Activated CD4-positive, alpha-beta memory T cell treated with anti-CD3 and anti-CD28 coated beads for 36 hours (primary cell): ENCODE results near the gene EBPL. TPM values are rescaled to one million over a fixed set of nuclear protein-coding genes. Genes with fewer than 3 reads are reported as not detected.
A peak's percentile ranks its signal among the peaks of the same experiment; 100 is the strongest.

Source experiments
- CTCF ChIA-PET: fragments of 350-600 bp; sonication (Branson Sonifier 250); formaldehyde crosslinking; loops from one replicate; lab custom pipeline; 2021; ENCODE audit warnings: antibody characterized with exemption, inconsistent platforms; lab: Charles Lee
- POLR2A ChIA-PET: fragments of 350-600 bp; sonication (Branson Sonifier 250); formaldehyde crosslinking; loops from one replicate; lab custom pipeline; 2021; ENCODE audit warnings: antibody characterized with exemption; lab: Charles Lee
- DNase-seq: peaks from one replicate; pipeline ENCODE4 v3.0.0-alpha.2; 2020
- H3K27ac Mint-ChIP-seq: one replicate; pipeline ENCODE4 v1.8.0; 2021; ENCODE audit warnings: mixed read lengths
- H3K27me3 Mint-ChIP-seq: one replicate; pipeline ENCODE4 v1.8.0; 2021; ENCODE audit warnings: mixed read lengths
- H3K36me3 Mint-ChIP-seq: one replicate; pipeline ENCODE4 v1.8.0; 2021; ENCODE audit warnings: mixed read lengths
- H3K4me1 Mint-ChIP-seq: one replicate; pipeline ENCODE4 v1.8.0; 2021; ENCODE audit warnings: low read depth, mixed read lengths
- H3K4me3 Mint-ChIP-seq: one replicate; pipeline ENCODE4 v1.8.0; 2021; ENCODE audit warnings: mild to moderate bottlenecking, mixed read lengths
- H3K9me3 Mint-ChIP-seq: one replicate; pipeline ENCODE4 v1.8.0; 2021; ENCODE audit warnings: mixed read lengths
- intact Hi-C: fragments of 100-400 bp; cut with micrococcal nuclease; formaldehyde crosslinking; loops from one replicate; pipeline ENCODE4 v1.15.1; 2023
- total RNA-seq, 2 experiments: library from RNA; stranded (reverse); gene quantifications; one replicate each; pipeline ENCODE4 v1.2.3, GENCODE V29; 2021

Gene EBPL
- total RNA-seq, 2 experiments from 2014 or later = 36.1 to 36.2 TPM

DNA sequence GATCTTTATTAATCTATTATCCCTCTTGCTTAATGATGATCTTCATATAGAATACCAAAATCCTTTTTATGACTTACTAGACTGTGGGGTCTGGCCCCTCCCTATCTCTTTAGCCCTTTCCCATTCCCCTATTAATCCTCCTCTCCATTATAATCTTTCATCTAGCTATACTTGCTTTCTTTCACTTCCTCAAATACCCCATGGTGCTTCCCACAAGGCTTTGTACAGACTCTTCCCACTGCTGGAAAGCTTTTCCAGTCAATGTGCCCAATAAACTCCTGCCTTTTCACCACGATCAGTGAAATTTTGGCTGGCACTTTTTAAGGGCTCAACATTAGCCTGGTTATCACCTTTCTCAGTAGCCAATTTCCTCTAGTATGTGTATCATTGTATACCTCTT lies 3.2 kb upstream of the EBPL start:
- ChIA-PET CTCF (no interaction called here), POLR2A (no interaction called here)
- no peak overlapping the region for H3K27ac Mint-ChIP-seq
- no peak overlapping the region for H3K4me3 Mint-ChIP-seq
- H3K4me1 Mint-ChIP-seq = peaks cover 17% of the 10 kb centered on the region
- no peaks in the 10 kb centered on the region for H3K27me3 Mint-ChIP-seq
- no peaks in the 10 kb centered on the region for H3K9me3 Mint-ChIP-seq
- DNase-seq = no peak
- no peaks in the 10 kb centered on the region for H3K36me3 Mint-ChIP-seq
- intact Hi-C loops = loop anchor here (5.0 kb wide), 2 partner anchors 243 to 252 kb away; partner anchors contain the start of genes CAB39L, SETDB2 and SPRYD7

DNA sequence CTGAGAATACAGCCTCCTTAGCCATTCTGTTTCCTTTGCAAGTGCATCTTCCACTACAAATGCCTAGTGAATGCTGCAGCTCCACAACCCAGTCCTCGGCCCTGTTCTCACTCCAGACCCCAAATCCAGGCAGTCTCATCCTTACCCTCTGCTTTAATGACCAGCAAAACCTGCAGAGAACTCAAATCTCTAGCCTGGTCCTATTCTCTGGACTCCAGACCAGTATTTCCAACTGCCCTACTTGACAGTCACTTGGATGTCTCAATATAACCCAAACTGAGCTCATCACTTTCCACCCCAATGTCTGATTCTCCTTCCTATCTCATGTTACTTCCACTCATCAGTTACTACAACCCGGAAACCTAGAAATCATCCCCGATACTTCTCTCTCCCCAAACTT lies 2.6 kb upstream of the EBPL start:
- no peak overlapping the region for H3K27ac Mint-ChIP-seq
- H3K9me3 Mint-ChIP-seq = no peaks in the 10 kb centered on the region
- DNase-seq = no peak
- H3K36me3 Mint-ChIP-seq = no peaks in the 10 kb centered on the region
- H3K4me1 Mint-ChIP-seq = peaks cover 16% of the 10 kb centered on the region
- H3K27me3 Mint-ChIP-seq = no peaks in the 10 kb centered on the region
- ChIA-PET CTCF (no interaction called here), POLR2A (no interaction called here)
- H3K4me3 Mint-ChIP-seq = no peak overlapping the region
- intact Hi-C loops = loop anchor here (5.0 kb wide), 2 partner anchors 243 to 252 kb away; partner anchors contain the start of genes CAB39L, SETDB2 and SPRYD7

DNA sequence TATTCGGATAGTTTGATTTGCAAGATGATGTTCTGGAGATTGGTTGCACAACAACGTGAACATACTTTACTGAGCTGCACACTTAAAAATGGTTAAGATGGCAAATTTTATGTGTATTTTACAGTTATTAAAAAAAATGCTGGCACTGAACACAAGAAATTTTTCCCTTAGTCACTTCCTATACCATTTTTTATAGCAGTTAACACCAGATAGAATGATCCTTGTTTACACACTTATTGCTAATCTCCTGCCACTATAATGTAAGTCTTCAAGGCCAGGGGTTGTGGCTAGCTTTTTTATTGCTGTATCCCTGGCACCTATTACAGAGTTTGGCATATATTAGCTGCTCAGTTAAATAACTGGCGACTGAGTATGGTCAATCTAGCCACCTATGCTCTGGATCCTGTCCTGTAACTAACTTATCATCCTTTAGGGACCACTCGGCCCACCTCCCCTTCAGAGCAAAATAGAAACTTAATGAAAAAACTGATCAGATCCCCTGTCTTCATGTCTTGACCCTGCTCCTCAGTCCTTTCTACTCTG lies 2.0 kb upstream of the EBPL start:
- intact Hi-C loops = loop anchor here (5.0 kb wide), 2 partner anchors 244 to 251 kb away; partner anchors contain the start of genes CAB39L, SETDB2 and SPRYD7
- no peak overlapping the region for H3K27ac Mint-ChIP-seq
- ChIA-PET CTCF (no interaction called here), POLR2A (no interaction called here)
- no peaks in the 10 kb centered on the region for H3K9me3 Mint-ChIP-seq
- no peak overlapping the region for H3K4me3 Mint-ChIP-seq
- peaks cover 15% of the 10 kb centered on the region for H3K4me1 Mint-ChIP-seq
- DNase-seq = no peak
- H3K36me3 Mint-ChIP-seq = no peaks in the 10 kb centered on the region
- H3K27me3 Mint-ChIP-seq = no peaks in the 10 kb centered on the region

DNA sequence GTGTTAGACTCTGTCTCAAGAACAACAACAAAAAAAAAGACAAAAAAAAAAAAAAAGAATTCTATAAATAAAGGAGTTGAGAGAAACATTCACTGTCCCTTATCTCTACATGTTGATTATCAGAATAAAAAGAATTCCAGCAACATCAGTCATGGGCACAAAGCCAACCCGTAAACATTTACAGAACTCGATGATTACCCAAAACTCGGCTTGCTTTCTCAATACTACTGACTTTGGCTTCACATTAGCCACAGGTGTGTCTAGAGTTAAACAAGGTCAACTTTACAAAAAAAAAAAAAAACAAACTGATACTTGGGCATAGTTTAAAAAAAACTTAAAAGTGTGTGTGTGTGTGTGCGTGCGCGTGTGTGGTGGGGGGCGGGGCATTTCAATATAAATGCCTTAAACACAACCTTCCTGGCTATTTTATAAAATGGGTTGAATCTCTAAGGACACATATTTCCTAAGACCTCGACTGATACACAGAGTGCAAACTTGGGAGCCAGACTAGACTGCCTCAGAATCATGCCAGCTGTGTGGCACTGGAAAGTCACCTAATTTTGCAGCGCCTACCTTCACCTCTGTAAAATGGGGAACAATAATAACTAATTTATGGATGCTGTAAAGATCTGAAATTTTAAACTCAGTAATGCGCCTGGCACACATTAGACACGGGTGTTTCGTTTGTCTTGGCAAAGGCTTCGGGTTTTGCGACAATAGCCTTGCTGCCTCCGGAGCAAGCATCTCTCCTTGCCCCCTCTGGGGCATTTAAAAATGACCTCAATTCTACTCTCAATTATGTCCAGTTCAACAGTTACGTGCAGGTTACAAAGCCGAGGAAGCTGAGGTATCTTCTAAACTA lies 922 bp downstream of the EBPL start:
- peak overlapping the region; percentile 83 for H3K4me3 Mint-ChIP-seq
- ChIA-PET POLR2A (interaction anchor here (0.6 to 2.3 kb wide), 4 partner anchors 102 to 426 kb away, joined by 3 to 24 read pairs (median 3); partner anchors contain the start of gene KPNA3), CTCF (interaction anchor here (1.0 to 1.6 kb wide), 4 partner anchors 20 to 246 kb away, joined by 3 to 5 read pairs (median 4); partner anchors contain the start of genes KPNA3 and SPRYD7)
- DNase-seq = no peak
- peaks cover 15% of the 10 kb centered on the region for H3K4me1 Mint-ChIP-seq
- H3K27ac Mint-ChIP-seq = no peak overlapping the region
- intact Hi-C loops = loop anchor here (5.0 kb wide), 2 partner anchors 247 to 248 kb away; partner anchors contain the start of genes CAB39L, SETDB2 and SPRYD7
- H3K36me3 Mint-ChIP-seq = peaks cover 5% of the 10 kb centered on the region
- no peaks in the 10 kb centered on the region for H3K9me3 Mint-ChIP-seq
- H3K27me3 Mint-ChIP-seq = no peaks in the 10 kb centered on the region

DNA sequence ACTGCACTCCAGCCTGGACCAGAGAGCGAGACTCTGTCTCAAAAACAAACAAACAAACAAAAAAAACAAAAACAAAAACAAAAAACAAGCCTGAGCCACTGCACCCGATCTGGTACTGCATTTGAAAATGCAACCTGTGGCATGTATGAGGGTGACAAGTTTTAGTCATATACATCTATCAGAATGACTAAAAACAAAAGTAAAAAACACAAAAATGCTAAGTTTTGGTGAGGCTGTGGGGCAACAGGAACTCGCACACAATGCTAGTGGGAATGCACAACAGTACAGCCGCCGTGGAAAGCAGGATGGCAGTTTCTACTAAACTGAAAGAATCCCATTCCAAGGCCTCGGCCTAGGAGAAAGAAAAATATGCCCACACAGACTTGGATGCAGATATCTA lies 7.8 kb downstream of the EBPL start:
- Mint-ChIP-seq H3K27ac (no peak overlapping the region), H3K4me1 (peaks cover 26% of the 10 kb centered on the region), H3K4me3 (no peak overlapping the region), H3K9me3 (no peaks in the 10 kb centered on the region), H3K36me3 (peaks cover 10% of the 10 kb centered on the region), H3K27me3 (no peaks in the 10 kb centered on the region)
- intact Hi-C loops = loop anchor here (1.0 to 5.0 kb wide), 2 partner anchors 8 to 164 kb away; partner anchors contain the start of gene EBPL
- ChIA-PET CTCF (no interaction called here), POLR2A (no interaction called here)
- peak; percentile 54 for DNase-seq

DNA sequence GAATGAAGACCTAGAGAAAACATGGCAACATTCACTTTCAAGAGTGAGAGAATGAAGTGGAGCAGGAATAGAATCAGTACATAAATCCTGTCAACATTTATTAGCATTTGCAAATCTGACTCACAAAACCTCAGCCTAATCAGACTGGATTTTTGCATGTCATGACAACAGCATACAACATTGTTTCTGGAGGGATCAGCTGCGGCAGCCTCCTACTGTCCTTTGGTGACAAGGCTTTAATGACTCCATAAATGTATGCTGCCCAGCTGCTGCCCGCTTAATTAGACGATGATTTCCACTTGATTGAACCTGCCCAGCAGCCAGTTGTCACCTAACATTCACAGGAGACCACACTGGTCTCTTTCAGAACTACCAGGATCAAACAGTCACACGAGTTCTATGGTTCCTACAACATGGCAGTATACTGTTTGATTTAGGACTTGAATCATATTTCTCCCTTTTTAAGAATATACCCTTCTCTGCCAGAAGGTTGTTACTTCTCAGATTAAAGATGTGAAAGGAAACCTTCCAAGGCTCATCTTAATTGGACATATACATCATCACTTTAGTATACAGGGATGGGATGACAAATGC lies 9.3 kb downstream of the EBPL start:
- Mint-ChIP-seq H3K4me1 (peaks cover 26% of the 10 kb centered on the region), H3K27ac (no peak overlapping the region), H3K36me3 (peaks cover 12% of the 10 kb centered on the region), H3K4me3 (no peak overlapping the region), H3K9me3 (no peaks in the 10 kb centered on the region), H3K27me3 (no peaks in the 10 kb centered on the region)
- intact Hi-C loops = loop anchor here (5.0 kb wide), 1 partner anchor 165 kb away; no protein-coding TSS in a partner anchor
- ChIA-PET CTCF (interaction anchor here (0.8 kb wide), 1 partner anchor 254 kb away, joined by 3 read pairs; the partner anchor contains the start of gene SPRYD7), POLR2A (no interaction called here)
- no peak for DNase-seq

DNA sequence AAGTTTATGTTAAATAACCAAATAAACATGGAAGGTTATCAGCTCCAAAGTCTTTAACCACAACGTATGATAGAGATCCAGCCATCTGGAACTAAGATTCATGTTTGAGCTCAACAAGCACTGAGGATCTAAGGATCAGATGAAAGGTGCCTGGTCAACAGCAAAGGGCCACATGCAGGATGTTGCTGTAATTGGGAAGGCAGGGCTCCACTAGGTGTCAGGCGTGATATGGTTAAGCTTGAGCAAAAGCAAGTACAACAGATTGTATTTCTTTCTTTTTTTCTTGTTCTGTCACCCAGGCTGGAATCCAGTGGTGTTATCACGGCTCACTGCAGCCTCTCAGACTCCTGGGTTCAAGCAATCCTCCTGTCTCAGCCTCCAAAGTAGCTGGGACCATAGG lies 12.0 kb downstream of the EBPL start:
- Mint-ChIP-seq H3K4me1 (peaks cover 30% of the 10 kb centered on the region), H3K27ac (no peak overlapping the region), H3K4me3 (no peak overlapping the region), H3K27me3 (no peaks in the 10 kb centered on the region), H3K9me3 (no peaks in the 10 kb centered on the region), H3K36me3 (peaks cover 5% of the 10 kb centered on the region)
- ChIA-PET CTCF (no interaction called here), POLR2A (no interaction called here)
- DNase-seq = peak; percentile 14
- intact Hi-C loops = no loop called here

DNA sequence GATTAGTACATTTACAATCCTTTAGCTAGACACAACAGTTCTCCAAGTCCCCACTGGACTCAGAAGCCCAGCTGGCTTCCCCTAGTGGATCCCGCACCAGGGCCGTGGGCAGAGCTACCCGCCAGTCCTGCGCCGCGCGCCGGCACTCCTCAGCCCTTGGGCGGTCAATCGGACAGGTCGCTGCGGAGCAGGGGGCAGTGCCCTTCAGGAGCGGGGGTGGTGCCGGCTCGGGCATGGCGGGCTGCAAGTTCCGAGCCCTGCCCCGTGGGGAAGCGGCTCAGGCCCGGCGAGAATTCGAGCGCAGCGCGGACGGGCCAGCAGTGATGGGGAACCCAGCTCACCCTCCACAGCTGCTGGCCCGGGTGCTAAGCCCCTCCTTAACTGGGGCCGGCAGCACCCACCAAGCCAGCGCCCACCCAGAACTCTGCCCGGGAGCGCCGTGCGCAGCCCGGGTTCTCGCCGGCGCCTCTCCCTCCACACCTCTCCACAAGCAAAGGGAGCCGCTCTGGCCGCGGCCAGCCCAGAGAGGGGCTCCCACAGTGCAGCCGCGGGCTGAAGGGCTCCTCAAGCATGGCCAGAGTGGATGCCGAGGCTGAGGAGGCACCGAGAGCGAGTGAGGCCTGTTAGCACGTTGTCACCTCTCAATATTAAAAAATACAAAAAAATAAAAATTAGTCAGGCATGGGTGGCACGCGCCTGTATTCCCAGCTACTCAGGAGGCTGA lies 12.9 kb downstream of the EBPL start:
- Mint-ChIP-seq H3K27ac (no peak overlapping the region), H3K36me3 (peaks cover 5% of the 10 kb centered on the region), H3K4me3 (no peak overlapping the region), H3K9me3 (no peaks in the 10 kb centered on the region), H3K27me3 (no peaks in the 10 kb centered on the region), H3K4me1 (peaks cover 23% of the 10 kb centered on the region)
- no peak for DNase-seq
- ChIA-PET POLR2A (no interaction called here), CTCF (no interaction called here)
- intact Hi-C loops = no loop called here

DNA sequence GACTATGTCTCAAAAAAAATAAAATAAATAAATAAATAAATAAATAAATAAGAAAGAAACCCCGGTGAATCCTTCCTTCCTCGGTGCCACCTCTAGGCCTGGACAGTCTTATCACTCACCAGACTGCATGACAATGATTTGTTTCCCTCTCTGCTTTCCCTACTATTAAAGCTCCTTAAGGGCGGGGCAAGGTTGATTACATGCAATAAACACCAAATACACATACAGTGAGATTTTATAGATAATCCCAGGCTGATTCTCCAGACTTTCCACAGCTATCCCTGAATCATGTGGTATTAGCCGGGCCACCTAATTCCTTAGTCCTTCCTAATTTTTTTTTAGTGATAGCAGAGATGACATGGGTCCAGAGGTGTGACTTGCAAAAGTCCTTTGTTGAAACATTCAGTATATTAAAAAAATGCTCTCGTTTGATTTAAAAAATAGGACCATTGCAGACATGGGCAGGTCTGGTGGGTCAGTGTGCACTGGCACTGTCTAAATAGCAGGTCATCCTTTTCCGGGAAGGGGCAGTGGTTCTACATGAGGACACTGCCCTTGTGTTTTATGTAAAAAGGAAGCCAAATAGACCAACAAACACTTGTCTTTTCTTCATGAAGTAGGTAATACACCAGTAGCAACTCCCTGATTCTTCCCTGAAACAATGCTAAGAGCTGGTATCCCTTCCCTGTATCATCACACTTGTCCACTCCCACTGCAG lies 14.5 kb downstream of the EBPL start:
- intact Hi-C loops = no loop called here
- no peaks in the 10 kb centered on the region for H3K27me3 Mint-ChIP-seq
- H3K36me3 Mint-ChIP-seq = peaks cover 5% of the 10 kb centered on the region
- POLR2A ChIA-PET = no interaction called here
- no peak overlapping the region for H3K4me3 Mint-ChIP-seq
- H3K9me3 Mint-ChIP-seq = no peaks in the 10 kb centered on the region
- no peak for DNase-seq
- no peak overlapping the region for H3K27ac Mint-ChIP-seq
- CTCF ChIA-PET = no interaction called here
- peaks cover 11% of the 10 kb centered on the region for H3K4me1 Mint-ChIP-seq

DNA sequence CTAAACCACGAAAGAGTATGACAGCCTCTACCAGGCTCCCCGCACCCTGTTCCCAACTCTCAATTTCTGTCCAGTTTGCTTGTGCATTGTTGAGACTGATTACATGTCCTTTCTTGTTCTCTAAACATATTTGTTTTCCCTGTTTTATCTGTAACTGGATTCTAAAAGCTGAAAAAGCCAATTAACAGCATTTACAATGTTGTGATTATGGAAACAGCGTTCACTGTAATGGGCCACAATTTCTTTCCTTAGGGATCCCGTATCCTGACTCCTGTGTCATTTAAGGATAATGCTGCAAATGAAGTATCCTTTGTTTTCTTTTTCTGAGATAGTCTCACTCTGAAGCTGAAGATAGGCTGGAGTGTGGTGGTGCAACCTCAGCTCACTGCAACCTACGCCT lies 20.5 kb downstream of the EBPL start:
- H3K36me3 Mint-ChIP-seq = peaks cover 10% of the 10 kb centered on the region
- H3K9me3 Mint-ChIP-seq = no peaks in the 10 kb centered on the region
- peaks cover under 1% of the 10 kb centered on the region for H3K4me1 Mint-ChIP-seq
- no peak overlapping the region for H3K27ac Mint-ChIP-seq
- POLR2A ChIA-PET = interaction anchor here (0.6 kb wide), 1 partner anchor 368 kb away, joined by 4 read pairs; no protein-coding TSS in a partner anchor
- no peak overlapping the region for H3K4me3 Mint-ChIP-seq
- intact Hi-C loops = no loop called here
- CTCF ChIA-PET = interaction anchor here (0.9 to 1.5 kb wide), 4 partner anchors 85 to 304 kb away, joined by 3 to 4 read pairs (median 3); no protein-coding TSS in a partner anchor
- no peaks in the 10 kb centered on the region for H3K27me3 Mint-ChIP-seq
- DNase-seq = no peak
